Lower leg skin (tissue), 4 donors: ENCODE results near the gene TNFRSF13B. TPM values are rescaled to one million over a fixed set of nuclear protein-coding genes. Genes with fewer than 3 reads are reported as not detected.
"Not testable (repeated sequence)": the region's sequence is repeated elsewhere in the genome, so short reads cannot be mapped to it uniquely, and the experiment has no call there.

Source experiments
- DNase-seq, 2 donors: peaks; one replicate each; pipeline ENCODE4 v3.0.0-alpha.2; 2019; ENCODE audit warnings: low spot score in 2 of 2
- H3K4me3 ChIP-seq: fragments of 200-600 bp; sonication (generic); 2 replicates; pipeline ENCODE4 v1.5.1; 2017; ENCODE audit warnings: mild to moderate bottlenecking, low read depth; ENCODE audit not compliant: poor library complexity, severe bottlenecking
- POLR2A ChIP-seq, 2 donors: fragments of 450-650 bp; IDR thresholded peaks; one replicate each; pipeline ENCODE4 v1.6.1; 2016 to 2017; ENCODE audit warnings: antibody characterized with exemption in 2 of 2, mild to moderate bottlenecking in 1 of 2, moderate library complexity in 1 of 2
- WGBS, 2 donors: methylation state at CpG; one replicate each; pipeline ENCODE4 v1.1.5; 2018; 5-methylcytosine and 5-hydroxymethylcytosine counted together
- intact Hi-C: fragments of 100-400 bp; cut with DNase I; formaldehyde crosslinking; loops from one replicate; pipeline ENCODE4 v1.15.0; 2023; ENCODE audit warnings: low total_unique reads
- total RNA-seq, 4 donors: library from RNA; depleted of rRNA; stranded (reverse); fragments of >200 nt; gene quantifications; one replicate each; pipeline ENCODE4 v1.1.0, GENCODE V29; 2016
- TF ChIP-seq, protein P1 (sequence below), 3 donors: fragments of 450-650 bp; IDR thresholded peaks; one replicate each; pipeline ENCODE4 v1.5.1; 2016; ENCODE audit warnings: antibody characterized with exemption in 3 of 3, mild to moderate bottlenecking in 3 of 3, moderate library complexity in 2 of 3

TNFRSF13B gene
- total RNA-seq, 4 donors from 2014 or later: not detected

DNA sequence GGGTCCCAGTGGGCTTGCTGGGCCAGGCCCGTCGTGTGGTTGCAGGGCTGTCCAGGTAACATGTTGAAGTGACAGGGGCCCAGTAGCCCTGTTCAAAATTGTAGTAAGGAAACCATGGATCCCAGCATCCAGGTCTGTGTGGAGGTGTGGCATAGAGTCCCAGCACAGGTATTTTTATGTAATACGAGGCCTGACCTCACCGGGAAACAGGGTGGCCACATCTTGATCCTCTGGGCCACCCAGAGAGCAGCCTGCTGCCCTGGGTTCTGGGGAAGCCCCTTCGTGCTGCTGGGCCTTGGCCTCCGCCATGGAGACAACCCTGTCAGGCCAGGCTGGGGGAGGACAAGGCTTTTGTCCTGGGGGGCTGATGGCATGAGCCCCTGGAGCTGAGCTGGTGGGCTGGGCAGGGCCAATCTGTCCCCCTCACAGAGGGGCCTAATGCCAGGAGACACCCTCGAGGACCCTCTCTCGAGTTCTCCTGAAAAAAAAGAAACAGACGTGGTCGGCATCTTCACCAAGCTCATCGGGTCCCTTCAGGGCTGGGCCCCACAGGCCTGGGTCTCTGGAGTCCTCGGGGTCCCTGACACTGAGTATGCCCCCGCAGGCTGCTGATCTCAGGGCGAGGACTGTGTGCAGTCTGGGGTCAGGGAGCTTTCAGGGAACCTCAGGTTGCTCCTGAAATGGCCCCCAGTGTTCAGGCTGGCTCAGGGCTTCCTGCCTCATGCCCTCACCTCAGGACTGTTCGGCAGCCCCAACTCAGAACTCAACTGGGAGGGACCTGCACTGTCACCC, 47.8 kb downstream of the TNFRSF13B start:
- TF ChIP-seq, protein P1, sequence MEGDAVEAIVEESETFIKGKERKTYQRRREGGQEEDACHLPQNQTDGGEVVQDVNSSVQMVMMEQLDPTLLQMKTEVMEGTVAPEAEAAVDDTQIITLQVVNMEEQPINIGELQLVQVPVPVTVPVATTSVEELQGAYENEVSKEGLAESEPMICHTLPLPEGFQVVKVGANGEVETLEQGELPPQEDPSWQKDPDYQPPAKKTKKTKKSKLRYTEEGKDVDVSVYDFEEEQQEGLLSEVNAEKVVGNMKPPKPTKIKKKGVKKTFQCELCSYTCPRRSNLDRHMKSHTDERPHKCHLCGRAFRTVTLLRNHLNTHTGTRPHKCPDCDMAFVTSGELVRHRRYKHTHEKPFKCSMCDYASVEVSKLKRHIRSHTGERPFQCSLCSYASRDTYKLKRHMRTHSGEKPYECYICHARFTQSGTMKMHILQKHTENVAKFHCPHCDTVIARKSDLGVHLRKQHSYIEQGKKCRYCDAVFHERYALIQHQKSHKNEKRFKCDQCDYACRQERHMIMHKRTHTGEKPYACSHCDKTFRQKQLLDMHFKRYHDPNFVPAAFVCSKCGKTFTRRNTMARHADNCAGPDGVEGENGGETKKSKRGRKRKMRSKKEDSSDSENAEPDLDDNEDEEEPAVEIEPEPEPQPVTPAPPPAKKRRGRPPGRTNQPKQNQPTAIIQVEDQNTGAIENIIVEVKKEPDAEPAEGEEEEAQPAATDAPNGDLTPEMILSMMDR (IDR thresholded peaks at IDR 0.05): no peak
- TF ChIP-seq POLR2A (IDR thresholded peaks at IDR 0.05): no peak
- 90% methylated on average over 13 to 14 of the region's 15 CpGs for WGBS, 2 donors
- H3K4me3 ChIP-seq: no peak overlapping the region
- intact Hi-C loops: no loop called here
- DNase-seq: peak in 1 of 2 donors; percentile 66

DNA sequence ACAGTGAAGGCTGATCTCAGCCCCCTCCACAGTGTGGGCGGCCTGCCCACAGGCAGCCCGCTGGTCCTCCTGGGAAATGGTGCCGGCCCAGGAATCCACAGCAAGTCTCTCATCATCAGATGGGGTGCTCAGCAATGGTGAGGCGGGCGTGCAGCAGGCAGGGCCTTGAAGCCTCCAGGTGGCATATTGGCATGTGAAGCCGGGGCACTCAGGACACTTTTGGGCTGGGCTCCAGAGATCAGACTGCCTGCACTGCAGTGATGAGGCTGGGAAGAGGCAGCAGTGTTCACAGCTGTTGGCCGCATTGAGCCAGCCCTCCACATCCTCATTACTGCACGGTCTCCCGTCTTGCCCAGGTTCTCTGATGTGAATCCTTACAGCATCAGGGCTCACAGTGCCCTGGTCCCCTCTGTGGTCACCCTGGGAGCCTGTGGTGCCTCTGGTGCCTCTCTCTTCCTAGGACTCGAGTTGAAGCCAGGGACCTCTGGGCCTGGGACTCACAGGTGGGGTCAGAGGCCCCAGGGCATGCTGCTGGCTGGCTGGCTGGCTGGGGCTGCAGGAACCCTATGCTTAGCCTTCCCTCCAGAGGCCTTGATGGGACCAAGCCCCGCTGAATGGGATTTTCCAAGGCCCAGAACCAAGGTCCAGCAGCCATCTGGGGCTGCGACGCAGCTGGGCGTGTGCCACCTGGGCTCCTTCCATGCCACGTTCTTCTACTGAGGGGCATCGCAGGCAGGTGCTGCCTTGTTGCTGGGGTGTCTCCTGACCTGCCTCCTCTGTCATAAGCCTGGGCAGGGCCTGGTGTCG, 48.6 kb downstream of the TNFRSF13B start:
- 85 to 94% methylated on average over 15 to 17 of the region's 17 CpGs for WGBS, 2 donors
- TF ChIP-seq, protein P1 (IDR thresholded peaks at IDR 0.05): no peak
- TF ChIP-seq POLR2A (IDR thresholded peaks at IDR 0.05): no peak
- H3K4me3 ChIP-seq: no peak overlapping the region
- DNase-seq: peak in 1 of 2 donors; percentile 59
- intact Hi-C loops: no loop called here

DNA sequence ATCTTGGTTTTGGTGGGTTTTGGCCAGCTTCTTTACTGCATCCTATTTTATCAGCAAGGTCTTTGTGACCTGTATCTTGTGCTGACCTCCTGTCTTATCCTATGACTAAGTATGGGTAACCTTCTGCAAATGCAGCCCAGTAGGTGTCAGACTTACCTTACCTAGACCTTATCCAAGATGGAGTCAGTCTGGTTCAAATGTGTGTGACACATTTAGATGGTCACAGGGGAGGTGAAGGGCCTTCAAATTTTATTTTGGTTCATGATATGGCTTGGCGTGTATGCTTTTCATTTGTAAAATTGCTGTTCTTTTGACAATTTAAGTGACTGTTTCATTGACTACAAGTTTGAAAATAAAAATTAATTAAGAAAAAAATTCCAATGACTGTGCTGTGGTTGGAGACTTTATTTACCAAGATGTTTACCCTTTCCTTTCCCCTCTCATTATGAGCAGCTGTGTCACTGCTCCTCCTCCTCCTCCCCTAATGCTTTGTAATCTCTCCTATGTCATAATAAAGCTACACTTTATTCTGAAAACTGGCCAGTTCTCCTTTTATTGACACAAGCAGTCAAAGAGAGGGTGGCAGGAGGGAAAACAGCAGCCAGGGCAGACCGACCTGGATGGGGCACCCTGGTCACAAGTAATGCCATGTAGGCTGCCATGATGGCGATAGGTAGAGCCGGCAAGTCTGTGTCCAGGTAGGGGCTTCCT, 49.4 kb downstream of the TNFRSF13B start:
- DNase-seq: no peak
- WGBS, 2 donors: 88 to 94% methylated on average over 4 of the region's 4 CpGs
- intact Hi-C loops: no loop called here
- H3K4me3 ChIP-seq: no peak overlapping the region
- TF ChIP-seq, protein P1 (IDR thresholded peaks at IDR 0.05): no peak
- no peak for TF ChIP-seq POLR2A (IDR thresholded peaks at IDR 0.05)

DNA sequence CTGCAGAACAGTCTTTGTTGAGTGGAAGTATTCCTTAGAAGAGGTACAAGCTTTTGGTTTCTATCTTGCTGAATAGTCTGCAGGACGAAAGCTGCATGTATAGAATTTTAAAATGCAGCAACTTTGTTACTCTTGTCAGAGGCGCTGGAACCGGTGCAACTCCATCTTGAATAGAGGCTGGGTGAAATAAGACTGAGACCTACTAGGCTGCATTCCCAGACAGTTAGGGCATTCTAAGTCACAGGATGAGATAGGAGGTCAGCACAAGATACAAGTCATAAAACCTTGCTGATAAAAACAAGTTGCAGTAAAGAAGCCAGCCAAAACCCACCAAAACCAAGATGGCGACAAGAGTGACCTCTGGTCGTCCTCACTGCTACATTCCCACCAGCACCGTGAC, 50.5 kb downstream of the TNFRSF13B start:
- intact Hi-C loops, H3K4me3 ChIP-seq, DNase-seq: not testable (repeated sequence)
- WGBS, 2 donors: 91 to 95% methylated on average over 6 of the region's 6 CpGs

DNA sequence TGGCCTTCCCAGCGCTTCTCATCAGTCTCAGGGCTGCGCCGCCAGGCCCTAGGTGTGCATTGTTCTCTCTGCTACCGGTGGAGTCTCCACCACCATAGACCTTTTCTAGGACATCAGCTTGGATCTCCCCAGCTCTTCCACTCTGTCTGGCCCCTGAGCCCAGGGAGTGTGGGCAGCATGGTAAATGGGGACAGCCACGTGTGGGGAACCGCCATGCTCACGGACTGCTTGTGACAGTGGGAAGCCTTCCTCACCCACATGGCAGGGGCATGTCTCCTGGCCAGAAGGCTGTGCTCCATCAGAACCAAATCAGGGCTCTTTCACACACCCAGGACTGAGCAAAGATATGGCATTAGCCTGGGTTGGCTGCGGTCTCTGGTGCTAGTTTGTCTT, 51.3 kb downstream of the TNFRSF13B start:
- no peak overlapping the region for H3K4me3 ChIP-seq
- intact Hi-C loops: no loop called here
- TF ChIP-seq, protein P1 (IDR thresholded peaks at IDR 0.05): no peak
- no peak for TF ChIP-seq POLR2A (IDR thresholded peaks at IDR 0.05)
- peak in 1 of 2 donors; percentile 71 for DNase-seq
- WGBS, 2 donors: 80 to 98% methylated on average over 8 of the region's 8 CpGs
